Small intestine (tissue), 7 donors: ENCODE results near the gene ZBTB18. TPM values are rescaled to one million over a fixed set of nuclear protein-coding genes. Genes with fewer than 3 reads are reported as not detected.

Experiments used
- DNase-seq, 2 donors: peaks; one replicate each; pipeline versions ENCODE4 v3.0.0 to v3.0.0-alpha.2; 2013
- FAIRE-seq: peaks from 2 replicates; lab custom pipeline; 2012; peaks lifted over from hg19 to GRCh38; lab: Jason Lieb, UNC
- H3K27ac ChIP-seq, 3 donors: one replicate each; pipeline ENCODE4 v1.5.1; 2013; ENCODE audit warnings: low read length in 2 of 3, mild to moderate bottlenecking in 2 of 3, control low read depth in 1 of 3, inconsistent platforms in 1 of 3, low read depth in 1 of 3, moderate library complexity in 1 of 3
- H3K27me3 ChIP-seq, 3 donors: one replicate each; pipeline ENCODE4 v1.6.1; 2013; ENCODE audit warnings: low read length in 3 of 3, inconsistent platforms in 1 of 3; ENCODE audit not compliant: control insufficient read depth in 3 of 3, insufficient read depth in 3 of 3
- H3K36me3 ChIP-seq, 3 donors: one replicate each; pipeline ENCODE4 v1.6.1; 2013; ENCODE audit warnings: low read length in 3 of 3, inconsistent platforms in 1 of 3, low read depth in 1 of 3, mild to moderate bottlenecking in 1 of 3, moderate library complexity in 1 of 3; ENCODE audit not compliant: control insufficient read depth in 3 of 3, insufficient read depth in 2 of 3
- H3K4me1 ChIP-seq, 3 donors: one replicate each; pipeline ENCODE4 v1.6.1; 2013; ENCODE audit warnings: low read length in 2 of 3, inconsistent platforms in 1 of 3, low read depth in 1 of 3, mild to moderate bottlenecking in 1 of 3, moderate library complexity in 1 of 3; ENCODE audit not compliant: control insufficient read depth in 3 of 3, insufficient read depth in 2 of 3
- H3K4me3 ChIP-seq, 3 donors: one replicate each; pipeline ENCODE4 v1.5.1; 2013; ENCODE audit warnings: low read length in 3 of 3, control low read depth in 1 of 3, inconsistent platforms in 1 of 3, low read depth in 1 of 3, mild to moderate bottlenecking in 1 of 3, moderate library complexity in 1 of 3
- H3K9me3 ChIP-seq, 2 donors: one replicate each; pipeline ENCODE4 v1.6.1; 2013; ENCODE audit warnings: low read depth in 1 of 2, low read length in 1 of 2; ENCODE audit not compliant: control insufficient read depth in 2 of 2, insufficient read depth in 1 of 2
- WGBS, 3 donors: extraction: QIAGEN DNeasy Blood & Tissue Kit; methylation state at CpG; one replicate each; pipeline ENCODE4 v1.1.7; 2013; 5-methylcytosine and 5-hydroxymethylcytosine counted together
- polyA plus RNA-seq, 4 donors: library from polyadenylated mRNA; stranded (reverse) in 3 of 4; unstranded in 1 of 4; fragments of 200-250 nt in 3 of 4; fragments of 120-200 nt in 1 of 4; gene quantifications; one replicate each; pipeline versions ENCODE4 v1.2.1 to v1.2.3, GENCODE V29; 2013
- donor health status: healthy with polysubstance abuse.
- donor health status: control.
- donor health status: control.
- donor health status: Bipolar disorder and iron deficiency.
- donor health status: healthy.

ZBTB18 gene
- polyA plus RNA-seq, 4 donors: 6.2 to 18.4 (median 12.7) TPM

DNA sequence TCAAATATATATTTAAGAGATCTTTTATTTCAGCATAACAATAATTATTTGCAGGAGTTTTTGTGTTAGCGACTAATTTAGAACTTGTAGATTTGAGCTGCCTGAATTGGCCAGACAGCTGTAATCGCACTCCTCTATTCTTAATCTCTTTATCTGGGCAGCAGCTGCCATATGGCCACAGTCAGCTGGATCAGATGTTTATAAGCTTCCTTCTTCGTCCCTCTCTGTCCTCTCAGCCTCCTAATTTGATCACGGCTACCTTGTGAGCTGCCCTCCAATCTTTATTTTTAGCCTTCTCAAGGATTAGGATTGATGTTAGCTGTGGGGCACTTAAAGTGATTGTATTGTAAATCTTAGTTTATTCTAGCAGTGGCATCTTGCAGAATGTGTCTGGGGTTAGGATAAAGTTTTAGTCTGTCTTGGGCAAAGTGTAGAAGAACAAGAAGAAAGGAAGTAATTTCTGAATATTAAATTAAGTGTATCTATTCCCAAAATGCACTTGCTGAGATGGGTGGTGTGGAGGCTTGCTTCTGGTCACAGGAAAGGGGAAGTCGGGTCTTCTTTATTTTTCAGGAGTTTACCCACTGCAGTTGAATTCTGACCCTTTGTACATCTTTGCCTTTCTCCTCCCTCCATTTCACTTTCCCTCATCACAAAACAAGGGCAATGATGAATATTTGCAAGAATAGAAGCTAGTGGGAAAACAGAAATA is 1.1 kb downstream of the ZBTB18 start:
- WGBS, 3 donors: 20 to 29% (median 25%) methylated on average over 5 of the region's 5 CpGs
- DNase-seq (peak; percentile 19 to 25), FAIRE-seq (no peak)
- peaks cover 0 to 14% (median 2%) of the 10 kb centered on the region in 3 donors for H3K4me1 ChIP-seq
- H3K36me3 ChIP-seq: peaks cover 4 to 12% (median 6%) of the 10 kb centered on the region in 3 donors
- no peak overlapping the region for H3K4me3 ChIP-seq
- no peaks in the 10 kb centered on the region for H3K9me3 ChIP-seq
- no peak overlapping the region for H3K27ac ChIP-seq
- H3K27me3 ChIP-seq: no peaks in the 10 kb centered on the region

DNA sequence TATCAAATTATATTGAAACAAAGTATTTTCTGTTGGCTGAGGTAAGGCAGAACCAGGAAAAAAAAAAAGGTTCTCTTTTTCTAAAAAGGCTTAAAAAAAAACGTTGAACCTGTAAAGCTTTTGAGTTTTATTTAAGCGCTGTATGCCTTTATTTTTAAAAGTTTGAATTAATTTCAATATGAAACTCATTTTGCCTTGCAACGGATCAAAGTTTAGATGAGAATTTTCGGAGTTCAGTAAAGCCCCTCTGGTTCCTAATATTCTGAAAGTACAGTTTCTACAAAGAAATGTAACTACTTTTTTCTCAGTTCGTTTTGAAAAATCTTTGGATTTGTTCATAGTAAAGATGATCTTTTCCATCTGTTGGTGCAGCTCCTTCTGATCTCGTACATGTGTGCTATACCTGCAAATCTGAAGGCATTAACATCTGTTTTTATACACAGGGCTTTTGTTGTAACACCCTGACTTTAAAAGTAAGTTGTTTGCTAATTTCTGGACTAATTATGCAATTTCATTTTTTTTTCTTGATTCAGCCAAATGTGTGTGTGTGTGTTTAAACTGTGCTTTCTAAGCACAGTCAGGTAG is 1.7 kb downstream of the ZBTB18 start:
- Histone ChIP-seq H3K4me1 (peaks cover 0 to 14% (median 2%) of the 10 kb centered on the region in 3 donors), H3K27me3 (no peaks in the 10 kb centered on the region), H3K27ac (no peak overlapping the region), H3K36me3 (peaks cover 4 to 12% (median 6%) of the 10 kb centered on the region in 3 donors), H3K4me3 (no peak overlapping the region), H3K9me3 (no peaks in the 10 kb centered on the region)
- FAIRE-seq (no peak), DNase-seq (no peak)
- 56 to 68% (median 59%) methylated on average over 6 of the region's 6 CpGs for WGBS, 3 donors

DNA sequence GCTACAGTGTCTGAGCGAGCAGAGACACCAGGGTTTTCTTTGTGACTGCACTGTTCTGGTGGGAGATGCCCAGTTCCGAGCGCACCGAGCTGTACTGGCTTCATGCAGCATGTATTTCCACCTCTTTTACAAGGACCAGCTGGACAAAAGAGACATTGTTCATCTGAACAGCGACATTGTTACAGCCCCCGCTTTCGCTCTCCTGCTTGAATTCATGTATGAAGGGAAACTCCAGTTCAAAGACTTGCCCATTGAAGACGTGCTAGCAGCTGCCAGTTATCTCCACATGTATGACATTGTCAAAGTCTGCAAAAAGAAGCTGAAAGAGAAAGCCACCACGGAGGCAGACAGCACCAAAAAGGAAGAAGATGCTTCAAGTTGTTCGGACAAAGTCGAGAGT is 2.7 kb downstream of the ZBTB18 start:
- Histone ChIP-seq H3K27ac (no peak overlapping the region), H3K4me3 (no peak overlapping the region), H3K9me3 (no peaks in the 10 kb centered on the region), H3K27me3 (no peaks in the 10 kb centered on the region), H3K4me1 (peaks cover 0 to 14% (median 2%) of the 10 kb centered on the region in 3 donors), H3K36me3 (peaks cover 4 to 12% (median 6%) of the 10 kb centered on the region in 3 donors)
- DNase-seq: no peak
- FAIRE-seq: no peak
- WGBS, 3 donors: 81 to 90% (median 83%) methylated on average over 11 of the region's 11 CpGs

DNA sequence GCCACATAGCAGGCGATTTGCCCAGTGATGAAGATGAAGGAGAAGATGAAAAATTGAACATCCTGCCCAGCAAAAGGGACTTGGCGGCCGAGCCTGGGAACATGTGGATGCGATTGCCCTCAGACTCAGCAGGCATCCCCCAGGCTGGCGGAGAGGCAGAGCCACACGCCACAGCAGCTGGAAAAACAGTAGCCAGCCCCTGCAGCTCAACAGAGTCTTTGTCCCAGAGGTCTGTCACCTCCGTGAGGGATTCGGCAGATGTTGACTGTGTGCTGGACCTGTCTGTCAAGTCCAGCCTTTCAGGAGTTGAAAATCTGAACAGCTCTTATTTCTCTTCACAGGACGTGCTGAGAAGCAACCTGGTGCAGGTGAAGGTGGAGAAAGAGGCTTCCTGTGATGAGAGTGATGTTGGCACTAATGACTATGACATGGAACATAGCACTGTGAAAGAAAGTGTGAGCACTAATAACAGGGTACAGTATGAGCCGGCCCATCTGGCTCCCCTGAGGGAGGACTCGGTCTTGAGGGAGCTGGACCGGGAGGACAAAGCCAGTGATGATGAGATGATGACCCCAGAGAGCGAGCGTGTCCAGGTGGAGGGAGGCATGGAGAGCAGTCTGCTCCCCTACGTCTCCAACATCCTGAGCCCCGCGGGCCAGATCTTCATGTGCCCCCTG is 3.3 kb downstream of the ZBTB18 start:
- DNase-seq: no peak
- Histone ChIP-seq H3K27ac (no peak overlapping the region), H3K4me1 (peaks cover 0 to 14% (median 2%) of the 10 kb centered on the region in 3 donors), H3K36me3 (peaks cover 4 to 12% (median 6%) of the 10 kb centered on the region in 3 donors), H3K9me3 (no peaks in the 10 kb centered on the region), H3K27me3 (no peaks in the 10 kb centered on the region), H3K4me3 (no peak overlapping the region)
- 91 to 93% (median 93%) methylated on average over 17 of the region's 17 CpGs for WGBS, 3 donors
- no peak for FAIRE-seq

DNA sequence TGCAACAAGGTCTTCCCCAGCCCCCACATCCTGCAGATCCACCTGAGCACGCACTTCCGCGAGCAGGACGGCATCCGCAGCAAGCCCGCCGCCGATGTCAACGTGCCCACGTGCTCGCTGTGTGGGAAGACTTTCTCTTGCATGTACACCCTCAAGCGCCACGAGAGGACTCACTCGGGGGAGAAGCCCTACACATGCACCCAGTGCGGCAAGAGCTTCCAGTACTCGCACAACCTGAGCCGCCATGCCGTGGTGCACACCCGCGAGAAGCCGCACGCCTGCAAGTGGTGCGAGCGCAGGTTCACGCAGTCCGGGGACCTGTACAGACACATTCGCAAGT is 3.8 kb downstream of the ZBTB18 start:
- peaks cover 0 to 14% (median 2%) of the 10 kb centered on the region in 3 donors for H3K4me1 ChIP-seq
- H3K36me3 ChIP-seq: peaks cover 4 to 12% (median 6%) of the 10 kb centered on the region in 3 donors
- H3K9me3 ChIP-seq: no peaks in the 10 kb centered on the region
- DNase-seq: no peak
- no peaks in the 10 kb centered on the region for H3K27me3 ChIP-seq
- FAIRE-seq: no peak
- no peak overlapping the region for H3K4me3 ChIP-seq
- WGBS, 3 donors: 94 to 97% (median 97%) methylated on average over 27 of the region's 27 CpGs
- no peak overlapping the region for H3K27ac ChIP-seq

DNA sequence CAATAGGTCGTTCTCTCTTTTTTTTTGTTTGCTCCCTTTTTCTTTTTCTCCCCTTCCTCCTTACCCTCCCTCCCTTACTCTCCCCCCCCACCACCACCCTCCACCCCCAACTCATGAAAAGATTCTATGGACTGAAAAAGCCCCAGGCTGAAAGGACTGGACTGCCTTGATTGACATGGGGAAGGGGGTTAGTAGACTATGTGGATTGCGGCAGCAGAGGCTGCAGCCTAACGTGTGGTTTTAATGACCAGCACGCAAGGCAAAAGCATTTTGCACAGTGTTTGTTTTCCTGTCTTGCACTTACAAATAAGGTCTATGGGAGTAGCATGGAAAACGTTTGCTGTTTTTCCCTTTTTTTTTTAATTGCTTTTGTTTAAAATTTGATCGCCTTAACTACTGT is 5.5 kb downstream of the ZBTB18 start:
- H3K27ac ChIP-seq: no peak overlapping the region
- DNase-seq: no peak
- no peak overlapping the region for H3K4me3 ChIP-seq
- peaks cover 0 to 12% (median 0%) of the 10 kb centered on the region in 3 donors for H3K4me1 ChIP-seq
- H3K36me3 ChIP-seq: peaks cover 4 to 12% (median 6%) of the 10 kb centered on the region in 3 donors
- WGBS, 3 donors: 70 to 77% (median 77%) methylated on average over 6 of the region's 6 CpGs
- H3K27me3 ChIP-seq: no peaks in the 10 kb centered on the region
- H3K9me3 ChIP-seq: no peaks in the 10 kb centered on the region
- FAIRE-seq: no peak

DNA sequence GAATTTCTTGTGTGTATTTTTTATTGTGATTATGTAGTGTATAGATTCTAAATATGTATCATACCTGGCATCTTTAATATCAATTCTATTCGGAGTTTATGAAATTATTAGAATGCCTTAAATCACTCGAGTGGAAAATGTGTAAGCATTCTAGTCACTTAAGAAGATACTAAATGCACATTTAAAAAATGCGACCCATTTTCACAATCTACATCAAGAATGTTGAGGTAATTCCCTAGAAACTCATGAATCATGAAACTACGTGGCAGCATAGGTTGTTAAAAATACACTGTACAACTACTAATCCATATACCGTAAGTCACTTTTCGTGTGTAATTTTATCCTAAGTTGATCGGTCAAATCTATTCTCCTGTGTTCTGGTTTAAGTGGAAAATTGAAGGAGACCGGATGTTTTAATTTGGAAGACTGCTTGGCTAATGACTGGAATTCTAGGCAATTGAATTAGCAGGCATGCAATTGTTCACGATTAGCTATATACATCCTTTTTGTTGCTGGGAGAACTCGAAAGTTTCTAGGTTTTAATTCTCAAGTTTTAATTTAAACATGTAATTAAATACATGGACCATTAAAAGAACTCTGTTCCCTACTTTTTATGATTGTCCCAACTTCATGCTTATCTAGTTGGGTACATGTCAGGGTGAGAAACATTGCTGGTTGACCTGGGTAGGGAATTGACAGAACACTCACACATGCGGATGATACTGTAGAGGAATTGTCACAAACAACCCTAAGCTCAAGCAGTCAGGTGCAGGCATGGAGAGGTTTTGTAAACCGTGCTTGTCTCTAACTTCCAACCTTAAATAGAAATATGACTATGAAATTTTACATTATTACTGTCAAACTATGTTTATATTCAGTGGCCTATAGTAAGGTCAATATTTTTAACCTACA is 6.6 kb downstream of the ZBTB18 start:
- no peak overlapping the region for H3K4me3 ChIP-seq
- H3K4me1 ChIP-seq: peaks cover 0 to 5% (median 0%) of the 10 kb centered on the region in 3 donors
- DNase-seq (no peak), FAIRE-seq (no peak)
- no peak overlapping the region for H3K27ac ChIP-seq
- H3K27me3 ChIP-seq: no peaks in the 10 kb centered on the region
- H3K36me3 ChIP-seq: peaks cover 4 to 12% (median 6%) of the 10 kb centered on the region in 3 donors
- 90 to 91% (median 90%) methylated on average over 12 of the region's 12 CpGs for WGBS, 3 donors
- no peaks in the 10 kb centered on the region for H3K9me3 ChIP-seq

DNA sequence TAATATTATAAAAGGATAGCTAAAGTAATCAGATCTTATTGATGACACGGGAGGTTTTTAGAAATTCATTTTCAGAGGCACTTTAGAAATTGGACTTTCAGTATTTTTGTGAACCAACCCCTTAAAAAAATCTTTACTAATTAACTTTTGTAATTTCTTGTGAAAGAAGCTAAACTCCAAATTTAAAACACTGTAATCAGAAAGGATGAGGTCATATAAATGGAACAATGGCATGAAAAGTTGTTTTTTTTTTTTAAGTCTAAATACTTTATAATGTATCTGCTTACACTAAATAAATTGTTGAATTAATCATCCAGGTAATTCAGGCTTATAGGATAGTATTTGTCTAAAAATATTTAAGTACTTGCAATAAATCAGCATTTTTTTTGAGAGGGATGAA is 9.0 kb downstream of the ZBTB18 start:
- FAIRE-seq (no peak), DNase-seq (no peak)
- peaks cover 0 to under 1% (median 0%) of the 10 kb centered on the region in 3 donors for H3K36me3 ChIP-seq
- H3K27ac ChIP-seq: peak overlapping the region in 1 of 3 donors; percentile 37
- H3K4me1 ChIP-seq: peaks cover 0 to 6% (median 1%) of the 10 kb centered on the region in 3 donors
- H3K27me3 ChIP-seq: no peaks in the 10 kb centered on the region
- no peaks in the 10 kb centered on the region for H3K9me3 ChIP-seq
- no peak overlapping the region for H3K4me3 ChIP-seq
- 72 to 90% (median 87%) methylated on average over 1 of the region's 1 CpG for WGBS, 3 donors
